CD14-positive monocyte (primary cell): ENCODE measurements around the gene RPL12. TPM values are rescaled to one million over a fixed set of nuclear protein-coding genes. Genes with fewer than 3 reads are reported as not detected.

Source experiments
- DNase-seq, 3 donors: peaks; one replicate each; pipeline ENCODE4 v3.0.0-alpha.2; 2011 to 2022
- H2AFZ ChIP-seq: 2 replicates; pipeline ENCODE4 v1.6.0; 2012; ENCODE audit warnings: mild to moderate bottlenecking, low read depth, low read length, inconsistent platforms; ENCODE audit not compliant: insufficient read depth, poor library complexity, severe bottlenecking
- H3K27ac ChIP-seq, 2 donors: 1 replicate in 1 of 2; 2 replicates in 1 of 2; pipeline ENCODE4 v1.5.1; 2012 to 2013; ENCODE audit warnings: low read length in 2 of 2, control low read depth in 1 of 2, inconsistent platforms in 1 of 2, low read depth in 1 of 2, mild to moderate bottlenecking in 1 of 2
- H3K27me3 ChIP-seq, 2 donors: one replicate each; pipeline versions ENCODE4 v1.6.0 to v1.6.1; 2011 to 2013; ENCODE audit warnings: low read length in 2 of 2; ENCODE audit not compliant: control insufficient read depth in 2 of 2, insufficient read depth in 2 of 2
- H3K36me3 ChIP-seq, 2 donors: replicated peaks in 1 of 2; 1 replicate in 1 of 2; 2 replicates in 1 of 2; pipeline versions ENCODE4 v1.5.1 to v1.6.1; 2012 to 2013; ENCODE audit warnings: low read length in 2 of 2, control low read depth in 1 of 2, inconsistent platforms in 1 of 2, mild to moderate bottlenecking in 1 of 2; ENCODE audit not compliant: insufficient read depth in 2 of 2, control insufficient read depth in 1 of 2
- H3K4me1 ChIP-seq, 2 donors: 1 replicate in 1 of 2; 2 replicates in 1 of 2; pipeline versions ENCODE4 v1.5.1 to v1.6.1; 2012 to 2013; ENCODE audit warnings: low read length in 2 of 2, control low read depth in 1 of 2, inconsistent platforms in 1 of 2, mild to moderate bottlenecking in 1 of 2, moderate library complexity in 1 of 2; ENCODE audit not compliant: insufficient read depth in 2 of 2, control insufficient read depth in 1 of 2
- H3K4me2 ChIP-seq: replicated peaks from 2 replicates; pipeline ENCODE3; 2012; ENCODE audit warnings: low read length, moderate library complexity, mild to moderate bottlenecking; ENCODE audit not compliant: poor library complexity, severe bottlenecking; ENCODE audit errors: extremely low read depth
- H3K4me3 ChIP-seq, 3 experiments: fragments of 200-600 bp in 1 of 3; sonication (generic) in 1 of 3; replicated peaks in 1 of 3; 1 replicate in 2 of 3; 2 replicates in 1 of 3; pipeline ENCODE4 v1.5.1; 2011 to 2013; ENCODE audit warnings: low read length in 3 of 3, mild to moderate bottlenecking in 3 of 3, control low read depth in 2 of 3, low read depth in 2 of 3, inconsistent platforms in 1 of 3, moderate library complexity in 1 of 3
- H3K79me2 ChIP-seq: 2 replicates; pipeline ENCODE4 v1.6.0; 2012; ENCODE audit warnings: mild to moderate bottlenecking, control low read depth, inconsistent platforms, low read length, moderate library complexity; ENCODE audit not compliant: insufficient read depth
- H3K9ac ChIP-seq: 2 replicates; pipeline ENCODE4 v1.6.0; 2017; ENCODE audit warnings: low read length, mild to moderate bottlenecking; ENCODE audit not compliant: insufficient read depth, poor library complexity, severe bottlenecking
- H3K9me3 ChIP-seq, 2 donors: replicated peaks in 1 of 2; 1 replicate in 1 of 2; 2 replicates in 1 of 2; pipeline versions ENCODE4 v1.5.1 to v1.6.1; 2012 to 2013; ENCODE audit warnings: low read length in 2 of 2, control low read depth in 1 of 2; ENCODE audit not compliant: control insufficient read depth in 1 of 2, insufficient read depth in 1 of 2
- H4K20me1 ChIP-seq: 2 replicates; pipeline ENCODE4 v1.6.0; 2012; ENCODE audit warnings: mild to moderate bottlenecking, low read length, control low read depth, moderate library complexity; ENCODE audit not compliant: insufficient read depth
- H3K27ac Mint-ChIP-seq, 7 donors: one replicate each; pipeline ENCODE4 v1.8.0; 2020; ENCODE audit warnings: mild to moderate bottlenecking in 7 of 7, mixed read lengths in 7 of 7, moderate library complexity in 6 of 7, inconsistent platforms in 2 of 7
- H3K27me3 Mint-ChIP-seq, 3 donors: one replicate each; pipeline ENCODE4 v1.8.0; 2021 to 2022; ENCODE audit warnings: low read depth in 3 of 3, mild to moderate bottlenecking in 3 of 3, mixed read lengths in 3 of 3, moderate library complexity in 3 of 3, inconsistent platforms in 1 of 3
- H3K36me3 Mint-ChIP-seq, 2 donors: one replicate each; pipeline ENCODE4 v1.8.0; 2020; ENCODE audit warnings: mixed read lengths in 2 of 2, inconsistent platforms in 1 of 2, mild to moderate bottlenecking in 1 of 2
- H3K4me1 Mint-ChIP-seq: one replicate; pipeline ENCODE4 v1.8.0; 2020; ENCODE audit warnings: mild to moderate bottlenecking, mixed read lengths
- H3K4me3 Mint-ChIP-seq, 2 donors: one replicate each; pipeline ENCODE4 v1.8.0; 2020; ENCODE audit warnings: mild to moderate bottlenecking in 2 of 2, mixed read lengths in 2 of 2, moderate library complexity in 1 of 2
- H3K9me3 Mint-ChIP-seq, 7 donors: one replicate each; pipeline ENCODE4 v1.8.0; 2020 to 2022; ENCODE audit warnings: mixed read lengths in 7 of 7, mild to moderate bottlenecking in 6 of 7, moderate library complexity in 6 of 7, inconsistent platforms in 2 of 7
- WGBS: methylation state at CpG from one replicate; pipeline ENCODE4 v1.1.5; 2013; ENCODE audit warnings: missing lambda C conversion rate; ENCODE audit not compliant: insufficient coverage; 5-methylcytosine and 5-hydroxymethylcytosine counted together
- intact Hi-C, 2 donors: fragments of 100-400 bp; cut with micrococcal nuclease; formaldehyde crosslinking; loops; one replicate each; pipeline versions ENCODE4 v1.15.0 to v1.15.1; 2023
- polyA plus RNA-seq, 3 donors: library from polyadenylated mRNA; depleted of rRNA in 1 of 3; unstranded in 2 of 3; stranded (reverse) in 1 of 3; fragments of 300-500 nt in 2 of 3; fragments of >200 nt in 1 of 3; fragmentation: Illumina TruSeq in 2 of 3; gene quantifications; 1 replicate in 2 of 3; 2 replicates in 1 of 3; pipeline ENCODE4 v1.2.3, GENCODE V29; 2012 to 2021
- TF ChIP-seq, protein P1 (sequence below): fragments of 200-600 bp; IDR thresholded peaks from one replicate; pipeline ENCODE4 v1.8.0; 2022; ENCODE audit warnings: antibody characterized with exemption, mild to moderate bottlenecking

The RPL12 gene
- polyA plus RNA-seq, 3 donors, result 417 to 1,509 (median 490) TPM

DNA sequence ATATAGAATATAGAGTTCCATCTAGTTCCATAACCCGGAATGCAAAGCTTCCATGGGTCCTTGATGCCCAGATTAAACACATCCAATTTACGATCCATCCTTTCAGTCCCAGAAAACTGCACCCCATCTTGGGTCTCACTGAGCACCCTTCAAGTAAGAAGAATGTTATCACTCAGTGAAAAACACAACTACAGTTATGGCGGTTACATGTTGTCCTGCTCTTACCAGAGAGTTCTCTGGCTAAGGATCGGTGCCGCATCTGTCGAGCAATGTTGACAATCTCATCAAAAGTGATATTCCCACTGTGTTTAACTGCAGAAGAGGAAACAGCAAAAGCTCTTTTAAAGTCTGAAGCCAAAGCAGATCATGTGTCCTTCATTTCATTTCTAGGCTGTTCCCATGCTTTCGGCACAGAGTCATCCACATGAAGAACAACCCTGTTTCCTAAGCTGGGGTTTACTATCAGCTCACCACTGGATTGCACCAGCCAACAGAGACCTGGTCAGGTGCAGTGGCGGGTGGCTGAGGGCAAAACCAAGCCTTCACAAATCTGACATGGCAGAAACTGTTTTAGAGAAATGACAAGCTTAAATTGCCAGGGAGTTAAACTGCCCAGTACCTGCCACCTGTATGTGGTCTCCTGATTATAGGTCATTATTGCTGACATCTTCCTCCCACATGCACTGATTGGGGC is 2.9 kb downstream of the RPL12 start:
- H3K4me3 Mint-ChIP-seq, result no peak overlapping the region
- TF ChIP-seq, protein P1, sequence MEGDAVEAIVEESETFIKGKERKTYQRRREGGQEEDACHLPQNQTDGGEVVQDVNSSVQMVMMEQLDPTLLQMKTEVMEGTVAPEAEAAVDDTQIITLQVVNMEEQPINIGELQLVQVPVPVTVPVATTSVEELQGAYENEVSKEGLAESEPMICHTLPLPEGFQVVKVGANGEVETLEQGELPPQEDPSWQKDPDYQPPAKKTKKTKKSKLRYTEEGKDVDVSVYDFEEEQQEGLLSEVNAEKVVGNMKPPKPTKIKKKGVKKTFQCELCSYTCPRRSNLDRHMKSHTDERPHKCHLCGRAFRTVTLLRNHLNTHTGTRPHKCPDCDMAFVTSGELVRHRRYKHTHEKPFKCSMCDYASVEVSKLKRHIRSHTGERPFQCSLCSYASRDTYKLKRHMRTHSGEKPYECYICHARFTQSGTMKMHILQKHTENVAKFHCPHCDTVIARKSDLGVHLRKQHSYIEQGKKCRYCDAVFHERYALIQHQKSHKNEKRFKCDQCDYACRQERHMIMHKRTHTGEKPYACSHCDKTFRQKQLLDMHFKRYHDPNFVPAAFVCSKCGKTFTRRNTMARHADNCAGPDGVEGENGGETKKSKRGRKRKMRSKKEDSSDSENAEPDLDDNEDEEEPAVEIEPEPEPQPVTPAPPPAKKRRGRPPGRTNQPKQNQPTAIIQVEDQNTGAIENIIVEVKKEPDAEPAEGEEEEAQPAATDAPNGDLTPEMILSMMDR, result no peak
- peaks cover 58 to 69% of the 10 kb centered on the region in 2 donors for H3K36me3 Mint-ChIP-seq
- peaks cover 0 to 8% of the 10 kb centered on the region in 2 donors for H3K9me3 ChIP-seq
- peaks cover 50% of the 10 kb centered on the region for H4K20me1 ChIP-seq
- H3K27me3 ChIP-seq, result no peaks in the 10 kb centered on the region
- no peak overlapping the region for H2AFZ ChIP-seq
- H3K27ac Mint-ChIP-seq, result peak overlapping the region in 6 of 7 donors; percentile 18 to 84 (median 49)
- H3K27ac ChIP-seq, result peak overlapping the region in 1 of 2 donors; percentile 46
- WGBS, result 100% methylated on average over 8 of the region's 8 CpGs
- H3K4me2 ChIP-seq, result no peak overlapping the region
- peaks cover 0 to 15% (median 8%) of the 10 kb centered on the region in 7 donors for H3K9me3 Mint-ChIP-seq
- no peak for DNase-seq
- peaks cover 33 to 37% of the 10 kb centered on the region in 2 donors for H3K4me1 ChIP-seq
- H3K79me2 ChIP-seq, result peaks cover 52% of the 10 kb centered on the region
- no peak overlapping the region for H3K4me3 ChIP-seq
- peaks cover 38% of the 10 kb centered on the region for H3K4me1 Mint-ChIP-seq
- no peak overlapping the region for H3K9ac ChIP-seq
- intact Hi-C loops, result no loop called here
- H3K36me3 ChIP-seq, result peaks cover 56 to 64% of the 10 kb centered on the region in 2 donors
- H3K27me3 Mint-ChIP-seq, result peaks cover 0 to 1% (median 0%) of the 10 kb centered on the region in 3 donors

GRCh38 chr9:127447416-127448111 is 3.6 kb downstream of the RPL12 start:
- Mint-ChIP-seq H3K4me3 (no peak overlapping the region), H3K9me3 (peaks cover 0 to 15% (median 8%) of the 10 kb centered on the region in 7 donors), H3K4me1 (peaks cover 36% of the 10 kb centered on the region), H3K27ac (peak overlapping the region; percentile 46 to 85 (median 66)), H3K36me3 (peaks cover 62 to 71% of the 10 kb centered on the region in 2 donors), H3K27me3 (peaks cover 0 to 1% (median 0%) of the 10 kb centered on the region in 3 donors)
- Histone ChIP-seq H3K36me3 (peaks cover 61 to 70% of the 10 kb centered on the region in 2 donors), H3K27ac (peak overlapping the region in 1 of 2 donors; percentile 46), H3K4me1 (peaks cover 29 to 34% of the 10 kb centered on the region in 2 donors), H3K79me2 (peaks cover 49% of the 10 kb centered on the region), H2AFZ (no peak overlapping the region), H4K20me1 (peaks cover 50% of the 10 kb centered on the region), H3K4me2 (no peak overlapping the region), H3K4me3 (no peak overlapping the region), H3K27me3 (no peaks in the 10 kb centered on the region), H3K9me3 (peaks cover 0 to 8% of the 10 kb centered on the region in 2 donors), H3K9ac (no peak overlapping the region)
- WGBS, result 91% methylated on average over 2 of the region's 7 CpGs
- TF ChIP-seq, protein P1, result no peak
- peak in 1 of 3 donors; percentile 51 for DNase-seq
- intact Hi-C loops, result no loop called here
